Caco-2 (cell line): ENCODE data around the gene PDGFC. TPM values are rescaled to one million over a fixed set of nuclear protein-coding genes. Genes with fewer than 3 reads are reported as not detected.

Experiments used
- BruUV-seq: library from RNA; stranded (reverse); fragments of 400-500 nt; replicated peaks from 2 replicates; lab custom pipeline; 2021; lab: Mats Ljungman, UMichigan
- CTCF ChIA-PET: fragments of 300-600 bp; sonication (Branson Sonifier 250); formaldehyde crosslinking; loops from one replicate; lab custom pipeline; 2022; ENCODE audit warnings: antibody characterized with exemption; lab: Charles Lee
- POLR2A ChIA-PET: fragments of 300-600 bp; sonication (Branson Sonifier 250); formaldehyde crosslinking; loops from one replicate; lab custom pipeline; 2022; ENCODE audit warnings: antibody characterized with exemption; lab: Charles Lee
- DNase-seq, 2 experiments: peaks; one replicate each; pipeline versions ENCODE4 v3.0.0 to v3.0.0-alpha.2; 2020 to 2022
- H3K27me3 ChIP-seq: replicated peaks from 2 replicates; pipeline ENCODE4 v1.6.0; 2011; ENCODE audit warnings: low read length; ENCODE audit not compliant: control insufficient read depth, insufficient read depth
- H3K36me3 ChIP-seq: 2 replicates; pipeline ENCODE4 v1.5.1; 2011; ENCODE audit warnings: low read length; ENCODE audit not compliant: control insufficient read depth, insufficient read depth
- H3K4me1 ChIP-seq: fragments of 250-450 bp; sonication (Bioruptor Pico); 2 replicates; pipeline ENCODE4 v1.5.1; 2020; ENCODE audit warnings: mild to moderate bottlenecking
- H3K4me3 ChIP-seq: 2 replicates; pipeline ENCODE4 v1.5.1; 2011; ENCODE audit warnings: low read depth, mild to moderate bottlenecking, control low read depth, low read length
- H3K9me3 ChIP-seq: fragments of 250-450 bp; sonication (Bioruptor Pico); 2 replicates; pipeline ENCODE4 v1.5.1; 2020; ENCODE audit warnings: mild to moderate bottlenecking, moderate library complexity
- H3K27ac Mint-ChIP-seq: one replicate; pipeline ENCODE4 v1.8.0; 2022; ENCODE audit warnings: mixed read lengths; ENCODE audit not compliant: unreplicated experiment
- H3K27me3 Mint-ChIP-seq: one replicate; pipeline ENCODE4 v1.8.0; 2022; ENCODE audit warnings: mixed read lengths; ENCODE audit not compliant: insufficient read depth, unreplicated experiment
- H3K36me3 Mint-ChIP-seq: one replicate; pipeline ENCODE4 v1.8.0; 2022; ENCODE audit warnings: mild to moderate bottlenecking, mixed read lengths; ENCODE audit not compliant: insufficient read depth, unreplicated experiment
- H3K4me1 Mint-ChIP-seq: one replicate; pipeline ENCODE4 v1.8.0; 2022; ENCODE audit warnings: low read depth, mixed read lengths; ENCODE audit not compliant: unreplicated experiment
- H3K4me3 Mint-ChIP-seq: one replicate; pipeline ENCODE4 v1.8.0; 2022; ENCODE audit warnings: mild to moderate bottlenecking, moderate library complexity, mixed read lengths; ENCODE audit not compliant: unreplicated experiment
- H3K9me3 Mint-ChIP-seq: one replicate; pipeline ENCODE4 v1.8.0; 2022; ENCODE audit warnings: mixed read lengths; ENCODE audit not compliant: unreplicated experiment
- intact Hi-C: fragments of 100-400 bp; cut with micrococcal nuclease; formaldehyde crosslinking; loops from one replicate; pipeline ENCODE4 v1.10.0; 2022; ENCODE audit not compliant: unreplicated experiment
- total RNA-seq: library from RNA; stranded (reverse); gene quantifications from 2 replicates; pipeline ENCODE4 v1.2.3, GENCODE V29; 2022
- TF ChIP-seq, protein P1 (sequence below), 2 experiments: fragments of 200-600 bp in 1 of 2; IDR thresholded peaks; 1 replicate in 1 of 2; 2 replicates in 1 of 2; pipeline versions ENCODE4 v1.5.1 to v1.8.0; 2011 to 2022; ENCODE audit warnings: antibody characterized with exemption in 1 of 2, control low read depth in 1 of 2, inconsistent platforms in 1 of 2, low read depth in 1 of 2, low read length in 1 of 2, mild to moderate bottlenecking in 1 of 2, moderate library complexity in 1 of 2; ENCODE audit not compliant: insufficient read depth in 1 of 2, severe bottlenecking in 1 of 2, unreplicated experiment in 1 of 2

The PDGFC gene
- total RNA-seq, 1 experiment from 2014 or later = 9.5 TPM

DNA sequence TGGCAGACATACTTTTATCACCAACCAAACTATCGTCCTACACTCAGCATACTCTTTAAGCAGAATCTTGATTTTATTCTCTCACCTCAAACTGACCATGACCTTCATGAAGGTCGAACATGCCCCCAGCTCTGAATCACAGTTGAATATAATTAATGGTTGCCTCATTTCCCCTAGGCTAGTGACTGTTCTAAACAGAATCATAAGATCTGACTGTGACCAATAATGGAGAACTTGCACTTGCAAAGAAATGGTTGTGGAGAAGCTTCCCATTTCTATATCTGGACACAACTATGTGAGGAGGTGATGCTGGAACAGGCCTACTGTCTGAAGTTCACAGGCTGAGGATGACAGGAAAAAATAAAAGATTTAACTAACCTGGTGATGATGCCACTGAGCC, 85.1 kb downstream of the PDGFC start:
- ChIA-PET CTCF (no interaction called here), POLR2A (no interaction called here)
- Mint-ChIP-seq H3K9me3 (peaks cover 6% of the 10 kb centered on the region), H3K27ac (no peak overlapping the region), H3K4me3 (no peak overlapping the region), H3K36me3 (no peaks in the 10 kb centered on the region), H3K4me1 (no peaks in the 10 kb centered on the region), H3K27me3 (no peaks in the 10 kb centered on the region)
- Histone ChIP-seq H3K4me1 (no peaks in the 10 kb centered on the region), H3K36me3 (no peaks in the 10 kb centered on the region), H3K4me3 (no peak overlapping the region), H3K9me3 (no peaks in the 10 kb centered on the region), H3K27me3 (no peaks in the 10 kb centered on the region)
- no peak for DNase-seq
- TF ChIP-seq, protein P1, sequence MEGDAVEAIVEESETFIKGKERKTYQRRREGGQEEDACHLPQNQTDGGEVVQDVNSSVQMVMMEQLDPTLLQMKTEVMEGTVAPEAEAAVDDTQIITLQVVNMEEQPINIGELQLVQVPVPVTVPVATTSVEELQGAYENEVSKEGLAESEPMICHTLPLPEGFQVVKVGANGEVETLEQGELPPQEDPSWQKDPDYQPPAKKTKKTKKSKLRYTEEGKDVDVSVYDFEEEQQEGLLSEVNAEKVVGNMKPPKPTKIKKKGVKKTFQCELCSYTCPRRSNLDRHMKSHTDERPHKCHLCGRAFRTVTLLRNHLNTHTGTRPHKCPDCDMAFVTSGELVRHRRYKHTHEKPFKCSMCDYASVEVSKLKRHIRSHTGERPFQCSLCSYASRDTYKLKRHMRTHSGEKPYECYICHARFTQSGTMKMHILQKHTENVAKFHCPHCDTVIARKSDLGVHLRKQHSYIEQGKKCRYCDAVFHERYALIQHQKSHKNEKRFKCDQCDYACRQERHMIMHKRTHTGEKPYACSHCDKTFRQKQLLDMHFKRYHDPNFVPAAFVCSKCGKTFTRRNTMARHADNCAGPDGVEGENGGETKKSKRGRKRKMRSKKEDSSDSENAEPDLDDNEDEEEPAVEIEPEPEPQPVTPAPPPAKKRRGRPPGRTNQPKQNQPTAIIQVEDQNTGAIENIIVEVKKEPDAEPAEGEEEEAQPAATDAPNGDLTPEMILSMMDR (IDR thresholded peaks at IDR 0.05; ENCODE audit: insufficient read depth in 1 of 2, low read depth in 1 of 2, low read length in 1 of 2, severe bottlenecking in 1 of 2, unreplicated experiment in 1 of 2) = no peak
- no TSS peak for BruUV-seq
- intact Hi-C loops = no loop called here

DNA sequence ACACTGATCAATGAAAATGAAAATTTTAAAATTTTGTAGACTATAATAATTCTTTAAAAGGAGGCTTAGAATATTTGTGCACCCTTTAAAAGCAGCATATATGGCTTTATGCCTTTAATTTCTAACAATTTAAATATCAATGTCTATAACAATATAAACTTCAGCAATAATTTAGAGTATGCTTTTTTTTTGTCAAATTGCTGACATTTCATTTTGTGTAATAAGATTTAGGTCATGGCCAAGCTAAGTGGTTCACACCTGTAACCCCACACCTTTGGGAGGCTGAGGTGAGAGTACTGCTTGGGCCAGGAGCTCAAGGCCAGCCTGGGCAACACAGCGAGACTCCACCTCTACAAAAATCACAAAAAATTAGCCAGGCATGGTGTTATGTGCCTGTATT, 86.2 kb downstream of the PDGFC start:
- intact Hi-C loops = no loop called here
- ChIA-PET POLR2A (no interaction called here), CTCF (no interaction called here)
- Histone ChIP-seq H3K4me1 (no peaks in the 10 kb centered on the region), H3K27me3 (no peaks in the 10 kb centered on the region), H3K4me3 (no peak overlapping the region), H3K36me3 (no peaks in the 10 kb centered on the region), H3K9me3 (no peaks in the 10 kb centered on the region)
- peaks cover 6% of the 10 kb centered on the region for H3K9me3 Mint-ChIP-seq
- TF ChIP-seq, protein P1 (IDR thresholded peaks at IDR 0.05; ENCODE audit: insufficient read depth in 1 of 2, low read depth in 1 of 2, low read length in 1 of 2, severe bottlenecking in 1 of 2, unreplicated experiment in 1 of 2) = no peak
- no peaks in the 10 kb centered on the region for H3K27me3 Mint-ChIP-seq
- BruUV-seq = no TSS peak
- no peak overlapping the region for H3K4me3 Mint-ChIP-seq
- H3K4me1 Mint-ChIP-seq = no peaks in the 10 kb centered on the region
- DNase-seq = no peak
- no peak overlapping the region for H3K27ac Mint-ChIP-seq
- no peaks in the 10 kb centered on the region for H3K36me3 Mint-ChIP-seq

DNA sequence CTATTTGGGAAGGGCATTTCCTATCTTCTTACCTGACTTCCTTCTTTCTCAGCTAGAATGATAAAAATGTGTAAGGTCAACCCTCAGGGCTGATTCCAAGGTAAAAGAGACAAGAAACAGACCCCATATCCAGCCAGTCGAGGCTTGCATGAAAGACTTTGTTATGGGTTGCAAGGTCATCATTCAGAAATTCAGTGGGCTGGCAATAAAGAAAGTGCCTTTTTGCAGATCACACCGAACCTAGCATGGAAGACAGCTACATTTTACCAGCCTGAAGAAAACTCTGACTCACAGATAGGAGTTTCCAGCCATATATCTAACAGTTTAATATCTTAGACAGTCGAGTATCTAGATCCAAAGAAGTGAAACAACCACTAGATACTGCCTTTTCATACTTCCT, 87.4 kb downstream of the PDGFC start:
- Histone ChIP-seq H3K27me3 (no peaks in the 10 kb centered on the region), H3K4me1 (no peaks in the 10 kb centered on the region), H3K36me3 (no peaks in the 10 kb centered on the region), H3K4me3 (no peak overlapping the region), H3K9me3 (no peaks in the 10 kb centered on the region)
- no peak overlapping the region for H3K4me3 Mint-ChIP-seq
- no peak overlapping the region for H3K27ac Mint-ChIP-seq
- peaks cover 6% of the 10 kb centered on the region for H3K9me3 Mint-ChIP-seq
- no peak for DNase-seq
- no TSS peak for BruUV-seq
- TF ChIP-seq, protein P1 (IDR thresholded peaks at IDR 0.05; ENCODE audit: insufficient read depth in 1 of 2, low read depth in 1 of 2, low read length in 1 of 2, severe bottlenecking in 1 of 2, unreplicated experiment in 1 of 2) = no peak
- CTCF ChIA-PET = no interaction called here
- no peaks in the 10 kb centered on the region for H3K4me1 Mint-ChIP-seq
- H3K36me3 Mint-ChIP-seq = no peaks in the 10 kb centered on the region
- H3K27me3 Mint-ChIP-seq = no peaks in the 10 kb centered on the region
- POLR2A ChIA-PET = interaction anchor here (0.7 kb wide), 1 partner anchor 12 kb away, joined by 5 read pairs; no protein-coding TSS in a partner anchor
- intact Hi-C loops = no loop called here
